Measurements from ENCODE around the gene PRADC1. TPM values are rescaled to one million over a fixed set of nuclear protein-coding genes. Genes with fewer than 3 reads are reported as not detected.

PRADC1 gene
- total and polyA plus RNA-seq, 2 donors from 2014 or later, result 16.1 to 57.7 TPM

DNA sequence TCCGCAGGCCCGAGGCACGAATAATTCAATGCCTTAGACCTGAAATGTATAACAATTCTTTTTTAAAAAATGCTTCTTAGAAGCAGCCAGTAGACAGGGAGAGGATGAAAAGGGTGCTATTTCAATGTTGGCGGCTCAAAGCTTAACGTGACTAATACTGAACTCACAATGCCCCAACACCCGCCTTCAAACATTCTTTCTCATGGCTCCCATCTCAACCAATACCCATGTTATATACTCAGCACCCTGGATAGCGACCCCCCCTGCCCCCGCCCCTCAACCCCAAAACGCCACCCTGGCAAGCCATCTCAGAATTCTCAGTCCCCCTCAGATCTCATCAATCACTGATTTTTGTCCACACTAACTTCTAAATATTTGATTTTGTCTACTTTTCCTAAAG, 46.8 kb upstream of the PRADC1 start:
- no peaks in the 10 kb centered on the region for H3K36me3 ChIP-seq (ENCODE audit: control insufficient read depth in 2 of 3, insufficient read depth in 3 of 3, low read length in 3 of 3)
- no peak overlapping the region for H3K27ac ChIP-seq (ENCODE audit: low read depth in 2 of 2, low read length in 2 of 2)
- intact Hi-C loops (cut with DNase I), result no loop called here
- peaks cover under 1% of the 10 kb centered on the region for H3K27me3 ChIP-seq (ENCODE audit: control insufficient read depth, insufficient read depth, low read length)
- DNase-seq, result no peak
- TF ChIP-seq, protein P1, sequence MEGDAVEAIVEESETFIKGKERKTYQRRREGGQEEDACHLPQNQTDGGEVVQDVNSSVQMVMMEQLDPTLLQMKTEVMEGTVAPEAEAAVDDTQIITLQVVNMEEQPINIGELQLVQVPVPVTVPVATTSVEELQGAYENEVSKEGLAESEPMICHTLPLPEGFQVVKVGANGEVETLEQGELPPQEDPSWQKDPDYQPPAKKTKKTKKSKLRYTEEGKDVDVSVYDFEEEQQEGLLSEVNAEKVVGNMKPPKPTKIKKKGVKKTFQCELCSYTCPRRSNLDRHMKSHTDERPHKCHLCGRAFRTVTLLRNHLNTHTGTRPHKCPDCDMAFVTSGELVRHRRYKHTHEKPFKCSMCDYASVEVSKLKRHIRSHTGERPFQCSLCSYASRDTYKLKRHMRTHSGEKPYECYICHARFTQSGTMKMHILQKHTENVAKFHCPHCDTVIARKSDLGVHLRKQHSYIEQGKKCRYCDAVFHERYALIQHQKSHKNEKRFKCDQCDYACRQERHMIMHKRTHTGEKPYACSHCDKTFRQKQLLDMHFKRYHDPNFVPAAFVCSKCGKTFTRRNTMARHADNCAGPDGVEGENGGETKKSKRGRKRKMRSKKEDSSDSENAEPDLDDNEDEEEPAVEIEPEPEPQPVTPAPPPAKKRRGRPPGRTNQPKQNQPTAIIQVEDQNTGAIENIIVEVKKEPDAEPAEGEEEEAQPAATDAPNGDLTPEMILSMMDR (IDR thresholded peaks at IDR 0.05; ENCODE audit: borderline replicate concordance, extremely low read depth, insufficient read depth), result no peak
- no peak for FAIRE-seq
- H3K9me3 ChIP-seq (ENCODE audit: control insufficient read depth in 2 of 3, insufficient read depth in 1 of 3, low read length in 3 of 3), result no peaks in the 10 kb centered on the region
- peaks cover 0 to 4% (median 0%) of the 10 kb centered on the region in 3 donors for H3K4me1 ChIP-seq (ENCODE audit: control insufficient read depth in 2 of 3, insufficient read depth in 2 of 3, low read depth in 1 of 3, low read length in 3 of 3)
- H3K9ac ChIP-seq (ENCODE audit: low read length in 3 of 3), result no peak overlapping the region
- H3K4me3 ChIP-seq (ENCODE audit: low read length in 3 of 3), result no peak overlapping the region

DNA sequence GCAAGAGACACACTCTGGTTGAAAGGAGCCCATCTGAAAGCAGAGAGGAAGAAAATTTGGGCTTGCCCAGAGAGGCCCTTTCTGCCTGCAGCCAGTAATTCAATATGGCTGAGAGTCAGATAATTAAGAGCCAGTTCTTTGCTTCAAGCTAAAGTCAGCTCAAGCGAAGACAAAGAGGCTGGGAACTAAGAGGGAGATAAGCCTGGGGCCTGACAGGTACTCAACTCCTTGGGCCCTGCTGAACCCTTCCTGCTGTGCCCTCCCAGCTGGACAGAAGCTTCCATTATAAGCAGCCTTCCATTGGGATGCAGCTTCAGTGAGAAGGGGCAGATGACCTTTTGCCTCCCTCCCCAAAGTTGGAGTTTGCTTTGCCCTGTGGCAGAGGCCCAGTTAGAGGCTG, 39.2 kb upstream of the PRADC1 start:
- H3K9me3 ChIP-seq (ENCODE audit: control insufficient read depth in 2 of 3, insufficient read depth in 1 of 3, low read length in 3 of 3), result no peaks in the 10 kb centered on the region
- no peak overlapping the region for H3K4me3 ChIP-seq (ENCODE audit: low read length in 3 of 3)
- no peak overlapping the region for H3K27ac ChIP-seq (ENCODE audit: low read depth in 2 of 2, low read length in 2 of 2)
- no peaks in the 10 kb centered on the region for H3K36me3 ChIP-seq (ENCODE audit: control insufficient read depth in 2 of 3, insufficient read depth in 3 of 3, low read length in 3 of 3)
- FAIRE-seq, result no peak
- TF ChIP-seq, protein P1 (IDR thresholded peaks at IDR 0.05; ENCODE audit: borderline replicate concordance, extremely low read depth, insufficient read depth), result no peak
- H3K27me3 ChIP-seq (ENCODE audit: control insufficient read depth, insufficient read depth, low read length), result peaks cover 18% of the 10 kb centered on the region
- DNase-seq, result no peak
- no peak overlapping the region for H3K9ac ChIP-seq (ENCODE audit: low read length in 3 of 3)
- H3K4me1 ChIP-seq (ENCODE audit: control insufficient read depth in 2 of 3, insufficient read depth in 2 of 3, low read depth in 1 of 3, low read length in 3 of 3), result peaks cover 0 to 6% (median 0%) of the 10 kb centered on the region in 3 donors
- intact Hi-C loops (cut with DNase I), result no loop called here

DNA sequence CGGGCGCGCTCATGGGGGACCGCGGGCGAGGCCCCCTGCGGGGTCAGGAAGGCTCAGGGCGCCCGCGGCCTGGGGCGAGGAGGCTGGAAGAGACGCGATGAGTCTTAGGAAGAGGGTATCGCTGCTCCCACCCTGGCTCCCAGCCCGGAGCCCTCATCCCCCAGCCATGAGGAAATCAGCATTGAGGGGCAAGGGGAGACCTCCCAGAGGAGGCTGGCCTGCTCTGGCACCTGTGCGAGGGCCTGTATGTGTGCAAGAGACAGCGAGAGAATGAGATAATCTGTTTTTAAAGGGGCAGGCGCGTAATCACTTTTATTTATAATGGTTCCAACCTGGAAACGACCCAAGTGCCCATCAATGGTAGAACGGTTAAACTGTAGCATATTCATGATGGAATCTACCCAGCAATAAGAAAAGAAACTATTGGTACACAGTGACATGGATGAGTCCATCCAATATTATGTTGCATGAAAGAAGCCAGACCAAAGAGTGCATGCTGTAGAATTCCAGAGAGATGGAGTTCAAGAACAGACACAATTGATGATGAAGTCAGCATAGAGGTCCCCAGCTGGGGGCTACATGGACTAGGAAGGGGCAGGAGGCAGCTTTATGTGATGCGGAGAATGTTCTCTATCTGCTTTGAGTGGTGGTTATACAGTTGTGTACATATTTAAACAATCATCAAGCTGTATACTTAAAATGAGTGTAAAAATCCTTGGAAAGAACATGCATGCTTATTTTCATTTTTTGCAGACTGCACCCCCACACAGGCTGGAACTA, 36.8 kb upstream of the PRADC1 start:
- Histone ChIP-seq H3K4me1 (ENCODE audit: control insufficient read depth in 2 of 3, insufficient read depth in 2 of 3, low read depth in 1 of 3, low read length in 3 of 3) (peaks cover 0 to 6% (median 0%) of the 10 kb centered on the region in 3 donors), H3K9me3 (ENCODE audit: control insufficient read depth in 2 of 3, insufficient read depth in 1 of 3, low read length in 3 of 3) (no peaks in the 10 kb centered on the region), H3K36me3 (ENCODE audit: control insufficient read depth in 2 of 3, insufficient read depth in 3 of 3, low read length in 3 of 3) (no peaks in the 10 kb centered on the region), H3K4me3 (ENCODE audit: low read length in 3 of 3) (no peak overlapping the region), H3K27ac (ENCODE audit: low read depth in 2 of 2, low read length in 2 of 2) (no peak overlapping the region), H3K27me3 (ENCODE audit: control insufficient read depth, insufficient read depth, low read length) (peaks cover 20% of the 10 kb centered on the region), H3K9ac (ENCODE audit: low read length in 3 of 3) (no peak overlapping the region)
- DNase-seq (no peak), FAIRE-seq (no peak)
- intact Hi-C loops (cut with DNase I), result no loop called here
- TF ChIP-seq, protein P1 (IDR thresholded peaks at IDR 0.05; ENCODE audit: borderline replicate concordance, extremely low read depth, insufficient read depth), result no peak
